ENCODE results near the gene SLC29A3. TPM values are rescaled to one million over a fixed set of nuclear protein-coding genes. Genes with fewer than 3 reads are reported as not detected.
A peak's percentile ranks its signal among the peaks of the same experiment; 100 is the strongest.

The SLC29A3 gene
- total RNA-seq, 1 donor from 2014 or later, result 2.0 TPM

DNA sequence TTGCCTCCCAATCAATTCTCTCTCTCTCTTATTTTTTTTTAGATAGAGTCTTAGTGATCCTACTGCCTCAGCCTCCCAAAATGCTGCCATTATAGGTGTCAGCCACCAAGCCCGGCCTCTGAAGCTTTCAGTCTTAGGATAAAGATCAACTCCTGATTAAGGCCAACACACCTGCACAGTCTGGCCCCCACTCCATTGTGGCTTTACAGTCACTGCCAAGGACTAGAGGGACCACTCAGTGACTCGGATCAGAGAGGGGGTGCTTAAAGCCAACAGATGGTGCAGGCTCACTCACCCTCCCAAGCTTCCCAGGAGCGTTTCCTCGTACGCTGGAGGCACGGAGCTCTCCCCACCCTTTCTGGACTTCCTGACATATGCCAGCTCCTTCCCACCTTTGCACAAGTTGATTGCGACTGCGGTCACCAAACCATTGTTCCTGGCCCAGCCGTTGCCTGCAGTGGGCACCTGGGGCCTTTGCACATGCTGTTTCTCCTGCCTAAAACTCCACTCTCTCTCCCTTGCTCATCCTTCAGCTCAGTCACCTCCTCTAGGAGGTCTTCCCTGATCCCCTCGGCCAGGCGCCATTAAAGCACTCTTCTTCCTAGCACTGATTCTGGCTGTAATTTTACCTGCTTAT is 76.0 kb downstream of the SLC29A3 start:
- intact Hi-C loops (cut with micrococcal nuclease), result loop anchor here (10.0 kb wide), 1 partner anchor 170 kb away; no protein-coding TSS in a partner anchor
- ATAC-seq, result no peak
- DNase-seq, result no peak

DNA sequence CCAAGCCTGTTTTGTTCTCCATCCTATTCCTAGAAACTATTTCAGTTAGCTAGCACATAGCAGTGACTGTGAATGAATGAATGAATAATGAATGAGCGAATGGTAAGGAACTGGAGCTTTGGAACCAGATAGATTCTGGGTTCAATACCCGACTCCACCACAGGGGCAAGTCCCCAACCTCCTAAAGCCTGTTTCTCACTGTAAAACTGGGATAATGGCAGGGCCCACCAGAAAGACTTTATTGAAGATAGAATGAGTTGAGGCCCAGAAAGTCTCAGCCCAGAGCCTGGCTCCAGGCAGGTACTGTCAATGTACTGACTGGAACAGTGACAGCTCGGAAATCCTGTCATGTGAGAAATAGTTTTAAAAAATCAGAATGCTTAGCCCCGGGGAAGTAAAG is 76.6 kb downstream of the SLC29A3 start:
- intact Hi-C loops (cut with micrococcal nuclease), result loop anchor here (10.0 kb wide), 1 partner anchor 169 kb away; no protein-coding TSS in a partner anchor
- ATAC-seq (no peak), DNase-seq (no peak)

DNA sequence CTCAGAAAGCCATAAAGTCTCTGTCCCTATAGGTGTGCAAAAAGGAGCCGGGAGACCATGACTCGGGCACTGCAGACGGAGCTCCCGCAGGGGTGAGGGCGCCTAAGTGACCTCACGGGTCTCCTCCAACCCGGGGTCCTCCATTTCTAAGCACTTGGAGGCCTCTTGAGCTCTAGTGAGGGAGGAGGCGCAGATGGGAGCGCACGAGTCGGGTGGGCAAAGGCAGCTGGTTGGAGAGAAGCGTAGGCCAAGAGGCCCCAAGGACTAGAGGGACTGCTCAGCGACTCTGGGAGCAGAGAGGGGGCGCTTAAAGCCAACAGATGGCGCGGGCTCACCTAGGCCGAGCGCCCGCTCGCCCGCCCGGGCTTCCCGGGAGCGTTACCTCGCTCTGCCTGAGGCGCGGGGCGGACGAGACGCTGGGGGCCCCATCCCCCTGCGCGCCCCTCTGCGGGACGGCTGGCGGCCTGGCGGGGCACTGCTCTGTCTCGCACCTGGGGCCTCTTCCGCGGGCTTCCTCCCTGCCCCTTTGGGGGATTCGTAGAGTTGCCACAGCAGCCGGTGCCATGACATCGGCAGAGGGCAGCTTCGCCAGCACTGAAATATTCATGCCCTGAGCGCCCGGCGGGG is 77.1 kb downstream of the SLC29A3 start:
- intact Hi-C loops (cut with micrococcal nuclease), result loop anchor here (10.0 kb wide), 1 partner anchor 169 kb away; no protein-coding TSS in a partner anchor
- DNase-seq, result peak; percentile 81
- ATAC-seq, result peak; percentile 95

DNA sequence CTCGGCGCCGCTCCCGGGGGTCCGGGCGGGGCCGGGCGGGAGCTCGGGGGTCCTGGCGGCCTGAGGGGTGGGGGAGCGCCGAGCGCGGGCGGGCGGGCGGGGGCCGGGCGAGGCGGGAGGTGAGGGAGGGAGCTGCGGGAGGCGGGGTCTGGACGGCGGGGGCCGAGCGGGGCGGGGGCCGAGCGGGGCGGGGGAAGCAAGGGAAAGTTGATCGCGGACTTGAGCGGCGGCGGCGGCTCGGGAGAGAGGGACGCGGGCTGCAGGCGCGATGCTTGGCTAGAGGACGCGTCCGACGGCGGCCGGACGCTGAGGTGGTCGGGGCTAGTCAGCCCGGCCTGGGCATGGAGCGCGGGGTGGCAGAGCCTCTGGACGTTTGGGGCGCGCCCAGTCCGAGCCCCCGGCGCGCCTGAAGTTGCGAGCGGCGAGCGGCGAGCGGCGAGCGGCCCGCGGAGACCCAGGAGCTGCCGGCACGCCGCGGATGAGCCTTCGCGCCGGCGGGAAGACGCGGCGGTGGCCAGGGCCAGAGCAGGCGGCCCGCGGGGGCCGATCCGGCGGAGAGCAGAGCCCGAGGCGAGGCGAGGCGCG is 77.7 kb downstream of the SLC29A3 start, which contains the start of gene CDH23:
Gene CDH23, plus strand, starts transcription at position 210 of the 585 bp plus-strand sequence. CDS start 42,912 bp downstream, outside the sequence.
- peak; percentile 61 for ATAC-seq
- DNase-seq, result peak; percentile 74
- intact Hi-C loops (cut with micrococcal nuclease), result loop anchor here (10.0 kb wide), 1 partner anchor 168 kb away; no protein-coding TSS in a partner anchor

DNA sequence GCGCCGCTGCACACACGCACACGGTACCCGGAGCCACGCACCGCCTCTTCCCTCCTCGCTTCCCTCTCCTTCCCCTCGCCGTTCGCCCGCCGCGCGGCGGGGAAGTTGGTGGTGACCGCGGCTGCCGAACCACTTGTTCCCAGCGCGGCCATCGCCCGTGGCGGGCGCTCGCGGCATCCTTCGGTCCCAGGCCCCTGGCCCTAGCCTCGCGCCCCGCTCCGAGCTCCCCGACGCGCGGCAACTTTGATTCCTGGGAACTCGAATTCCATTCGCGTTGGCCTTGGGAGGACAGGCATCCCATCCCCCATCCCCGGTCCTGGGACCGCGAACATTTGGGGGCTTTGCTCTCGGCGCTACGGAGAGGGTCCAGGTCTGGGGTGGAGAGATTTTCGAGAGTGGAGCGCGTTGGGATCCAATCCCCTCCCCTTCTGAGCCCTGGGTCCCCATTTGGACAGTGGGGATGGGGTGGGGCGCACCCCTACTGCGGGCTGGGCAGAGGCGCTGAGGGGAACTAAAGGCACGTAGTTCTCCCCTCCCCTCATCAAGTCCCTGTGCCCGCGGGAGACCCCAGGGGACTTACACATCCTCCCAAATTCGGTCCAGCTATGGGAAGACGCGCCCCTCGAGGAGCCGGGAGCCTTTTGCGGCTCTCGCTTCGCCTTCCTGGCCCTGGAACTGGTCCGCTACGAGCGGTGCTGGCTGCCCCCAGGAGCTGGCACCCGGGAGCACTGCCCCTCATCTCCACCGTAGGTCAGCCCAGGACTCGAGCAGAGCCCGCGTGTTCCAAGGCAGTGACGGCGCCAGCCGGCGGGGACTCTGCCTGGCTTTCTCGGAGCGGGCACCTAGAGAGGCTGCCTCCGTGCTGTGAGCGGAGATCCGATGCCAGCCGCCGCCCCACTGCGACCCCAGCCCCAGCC is 78.5 kb downstream of the SLC29A3 start:
- intact Hi-C loops (cut with micrococcal nuclease), result loop anchor here (10.0 kb wide), 1 partner anchor 167 kb away; no protein-coding TSS in a partner anchor
- ATAC-seq (peak; percentile 5), DNase-seq (peak; percentile 43)

DNA sequence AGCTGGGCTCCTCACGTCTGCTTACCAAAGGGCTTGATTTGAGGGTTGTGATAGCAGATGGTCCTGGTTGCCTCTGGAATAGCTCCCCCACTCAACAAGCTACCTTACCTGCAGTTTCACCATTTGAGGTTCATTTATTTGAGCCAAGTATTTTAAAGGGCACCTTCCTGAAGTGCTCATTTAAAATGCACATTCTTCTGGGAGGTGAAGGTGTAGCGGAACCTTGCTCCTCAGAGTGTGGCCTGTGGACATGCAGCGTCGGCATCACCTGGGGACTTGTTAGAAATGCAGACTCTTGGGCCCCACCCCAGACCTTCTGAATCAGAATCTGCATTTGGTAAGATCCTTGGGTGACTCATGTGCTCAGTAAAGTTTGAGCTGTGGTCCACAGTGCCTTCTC is 79.9 kb downstream of the SLC29A3 start:
- ATAC-seq (no peak), DNase-seq (no peak)
- intact Hi-C loops (cut with micrococcal nuclease), result loop anchor here (10.0 kb wide), 1 partner anchor 166 kb away; no protein-coding TSS in a partner anchor

DNA sequence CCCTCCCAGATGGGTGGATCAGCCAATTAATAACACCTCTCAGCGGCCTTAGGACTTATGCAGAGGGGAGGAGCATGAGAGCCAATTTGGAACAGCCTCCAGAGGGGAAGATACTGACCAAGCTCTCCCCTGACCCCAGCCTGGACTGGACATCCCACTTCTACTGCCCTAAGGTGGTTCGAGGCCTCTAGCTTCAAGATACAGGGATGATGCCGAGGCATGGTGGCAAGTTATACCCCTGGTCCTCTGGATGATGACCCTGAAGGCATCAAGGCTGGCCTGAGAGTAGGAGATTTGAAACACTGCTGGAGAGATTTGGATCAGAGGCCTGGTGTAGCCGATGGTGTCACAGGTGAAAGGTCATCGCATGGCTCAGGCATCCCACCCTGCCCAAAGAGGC is 80.9 kb downstream of the SLC29A3 start:
- intact Hi-C loops (cut with micrococcal nuclease), result loop anchor here (10.0 kb wide), 1 partner anchor 165 kb away; no protein-coding TSS in a partner anchor
- ATAC-seq (no peak), DNase-seq (no peak)

DNA sequence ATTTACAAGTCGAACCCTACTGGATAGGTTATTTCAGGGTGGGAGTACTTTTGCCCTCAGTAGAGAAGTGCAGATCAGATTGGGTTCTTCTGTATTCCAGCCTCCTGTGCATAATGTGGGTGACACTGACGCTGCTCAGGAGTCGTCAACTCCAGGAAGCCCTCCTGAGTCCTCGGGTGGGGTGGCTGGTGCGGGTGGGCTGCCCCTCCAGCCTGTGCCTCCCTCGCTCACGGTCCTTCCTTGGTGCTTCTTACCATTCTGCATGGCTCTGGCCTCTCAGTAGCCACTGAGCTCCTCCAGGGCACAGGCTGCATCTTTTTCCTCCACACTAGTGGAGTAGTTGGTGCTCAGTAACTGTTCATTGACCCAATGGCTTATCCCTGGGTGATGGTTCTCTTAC is 82.0 kb downstream of the SLC29A3 start:
- DNase-seq, result no peak
- intact Hi-C loops (cut with micrococcal nuclease), result no loop called here

DNA sequence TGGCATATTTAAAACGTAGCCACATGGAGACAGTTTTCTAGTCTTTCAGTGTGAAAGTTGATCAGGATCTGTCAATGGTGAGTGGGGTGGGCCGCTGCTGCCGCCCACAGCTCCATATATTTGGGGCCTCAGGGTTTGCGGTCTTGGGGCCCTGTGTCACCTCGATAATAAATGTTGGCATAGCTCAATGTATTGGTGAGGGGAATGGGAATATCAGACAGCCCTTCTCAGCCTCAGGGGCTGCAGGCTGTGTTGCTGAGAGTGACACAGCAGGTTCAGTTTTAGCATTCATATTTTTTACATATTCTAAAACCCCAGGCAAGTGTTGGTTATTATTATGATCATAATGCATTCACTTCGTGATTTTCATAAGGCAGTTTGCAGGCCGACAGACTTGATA is 82.9 kb downstream of the SLC29A3 start:
- no peak for ATAC-seq
- DNase-seq, result no peak
- intact Hi-C loops (cut with micrococcal nuclease), result no loop called here

More for the DNA sequence above, 82.0 kb downstream of the SLC29A3 start:
- ATAC-seq, result no peak

DNA sequence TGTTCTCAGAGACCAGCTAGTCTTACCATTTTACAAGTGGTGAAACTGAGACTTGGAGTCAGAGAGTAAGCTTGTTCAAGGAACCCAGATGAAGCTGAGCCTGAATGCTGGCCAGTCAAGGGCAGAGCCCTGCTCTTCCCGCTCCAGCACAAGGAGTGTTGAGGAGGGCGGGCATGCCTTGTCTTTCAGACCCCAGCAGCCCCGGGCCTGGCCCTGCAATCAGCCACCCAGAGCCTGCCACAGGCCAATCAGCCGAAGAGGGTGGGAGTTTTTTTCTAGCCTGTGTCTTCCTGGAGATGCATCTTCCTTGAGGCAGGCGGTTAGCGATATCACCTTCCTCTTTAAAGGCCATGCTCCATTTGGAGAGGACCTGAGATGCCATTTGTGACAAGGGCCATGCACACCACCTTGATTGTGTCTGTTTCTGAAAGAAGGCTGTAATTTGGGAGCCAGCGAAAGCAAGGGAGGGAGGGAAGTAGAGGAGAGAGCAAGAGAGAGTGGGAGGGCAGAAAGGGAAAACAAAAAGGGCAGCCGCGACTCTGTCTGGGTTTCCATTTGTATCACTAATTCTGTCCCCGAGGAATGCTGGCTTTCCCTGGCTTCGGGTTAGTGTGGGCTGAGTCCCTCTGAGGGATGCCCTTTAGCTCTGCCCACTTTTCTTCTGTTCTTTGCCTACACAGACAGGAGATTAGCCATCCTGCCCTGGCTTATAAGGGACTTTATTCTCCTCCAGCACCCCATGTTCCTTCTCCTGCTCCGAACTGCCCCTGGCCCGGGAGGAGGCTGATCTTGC is 85.6 kb downstream of the SLC29A3 start:
- intact Hi-C loops (cut with micrococcal nuclease), result no loop called here
- no peak for DNase-seq
- no peak for ATAC-seq

DNA sequence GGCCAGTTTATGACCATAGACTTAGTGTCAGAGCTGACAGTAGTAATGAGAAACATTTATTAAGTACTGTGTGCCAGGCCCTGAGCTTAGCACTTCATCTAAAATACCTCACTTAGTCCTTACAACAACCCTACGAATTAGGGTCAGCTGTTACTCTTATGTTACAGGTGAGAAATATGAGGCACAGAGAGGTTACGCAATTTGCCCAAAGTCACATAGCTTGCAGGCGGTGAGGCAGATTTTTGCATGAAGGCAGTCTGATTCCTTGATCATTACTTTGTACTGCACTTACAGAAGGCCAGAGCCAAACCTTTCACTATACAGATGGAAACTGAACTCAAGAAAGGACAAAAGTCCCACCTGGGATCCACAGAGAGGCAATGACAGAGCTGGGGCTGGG is 87.8 kb downstream of the SLC29A3 start:
- ATAC-seq, result no peak
- intact Hi-C loops (cut with micrococcal nuclease), result no loop called here
- DNase-seq, result no peak

DNA sequence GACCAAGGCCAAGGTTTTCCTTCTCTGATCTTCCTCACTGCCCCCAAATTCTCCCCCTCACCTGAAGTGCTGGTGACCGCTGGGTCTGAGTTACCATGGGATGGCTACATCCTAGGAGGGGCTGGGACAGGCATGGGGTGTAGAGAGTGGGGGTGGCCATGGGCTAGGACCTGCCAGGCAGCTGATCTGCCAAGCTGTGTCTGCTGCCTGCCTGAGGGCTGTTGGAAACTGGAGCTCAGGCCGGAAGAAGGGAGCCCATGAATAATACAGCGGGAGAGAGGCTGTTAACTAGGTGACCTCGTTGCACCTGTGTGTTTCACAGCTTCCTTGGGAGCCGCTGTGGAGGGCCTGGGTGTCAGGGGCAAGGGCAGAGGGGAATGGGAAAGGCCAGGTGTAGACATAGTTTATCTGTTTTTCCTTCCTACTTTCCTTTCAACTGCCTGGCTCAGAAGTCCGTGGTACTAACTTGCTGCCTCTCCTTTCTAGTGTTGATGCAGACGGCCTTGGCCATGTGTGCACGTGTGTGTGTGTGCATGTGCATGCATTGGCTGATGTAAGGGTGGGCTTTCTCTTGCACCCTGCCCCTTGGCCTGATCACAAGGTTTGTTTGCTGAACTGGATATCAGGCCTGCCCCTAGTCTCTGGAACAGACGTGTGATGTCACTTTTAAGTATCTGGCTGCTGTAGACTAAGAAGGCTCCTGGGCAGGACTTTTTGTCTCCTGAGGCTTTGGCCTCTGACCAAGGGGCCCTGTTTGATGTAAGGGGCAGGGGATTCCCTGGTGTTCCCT is 89.6 kb downstream of the SLC29A3 start:
- intact Hi-C loops (cut with micrococcal nuclease), result no loop called here
- no peak for DNase-seq
- no peak for ATAC-seq

DNA sequence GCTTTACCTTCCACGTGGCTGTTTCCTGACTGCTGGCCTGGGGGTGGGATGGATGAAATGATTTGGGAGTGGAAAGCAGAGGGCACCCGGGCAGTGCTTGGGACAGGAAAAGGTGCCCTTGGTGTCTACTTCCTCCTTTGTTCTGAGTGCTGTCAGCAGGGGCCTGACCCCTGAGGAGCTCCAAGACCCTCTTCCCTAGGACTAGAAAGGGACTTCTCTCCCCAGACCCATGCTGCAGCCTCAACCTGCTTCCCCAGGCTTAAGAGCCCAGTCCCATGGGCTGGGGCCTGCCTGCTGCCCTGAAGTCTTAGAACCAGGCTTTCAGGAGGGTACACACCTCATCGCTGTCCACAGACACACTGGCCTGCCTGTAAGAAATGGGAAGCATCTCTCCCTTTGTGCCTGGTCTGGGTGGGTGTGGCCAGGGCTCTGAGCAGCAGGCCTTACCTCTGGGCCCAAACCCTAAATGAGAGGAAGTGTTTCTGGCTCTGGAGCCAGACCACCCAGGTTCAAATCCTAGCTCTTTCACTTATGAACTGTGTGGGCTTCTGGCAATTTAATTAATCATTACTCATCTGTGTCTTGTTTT is 90.6 kb downstream of the SLC29A3 start:
- intact Hi-C loops (cut with micrococcal nuclease), result no loop called here
- no peak for DNase-seq
- no peak for ATAC-seq

Data from left ventricle myocardium superior (tissue), 1 donor.